ENCODE results near the gene KCNMA1. TPM values are rescaled to one million over a fixed set of nuclear protein-coding genes. Genes with fewer than 3 reads are reported as not detected.

KCNMA1 gene
- total RNA-seq, 2 donors from 2014 or later: 23.2 to 44.5 TPM

DNA sequence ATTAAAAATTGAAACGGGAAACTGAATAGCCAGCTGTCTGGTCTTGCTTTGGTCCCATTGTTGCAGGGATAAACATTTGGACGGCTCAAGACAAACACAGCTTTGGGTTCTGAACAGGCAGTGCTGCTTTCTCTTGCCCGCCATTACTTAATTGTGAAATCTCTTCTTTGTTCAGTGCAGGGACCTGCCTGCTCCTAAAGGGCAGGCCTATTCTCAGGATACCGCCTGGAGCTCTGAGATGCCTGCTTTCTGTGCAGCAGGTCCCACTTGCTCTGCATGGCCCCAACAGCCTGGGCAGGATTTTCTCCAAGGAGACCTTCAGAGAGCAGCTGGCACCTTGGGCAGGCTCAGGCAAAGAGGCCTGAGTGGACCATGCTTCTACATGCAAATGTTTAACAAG, 237.6 kb downstream of the KCNMA1 start:
- TF ChIP-seq, protein P1, sequence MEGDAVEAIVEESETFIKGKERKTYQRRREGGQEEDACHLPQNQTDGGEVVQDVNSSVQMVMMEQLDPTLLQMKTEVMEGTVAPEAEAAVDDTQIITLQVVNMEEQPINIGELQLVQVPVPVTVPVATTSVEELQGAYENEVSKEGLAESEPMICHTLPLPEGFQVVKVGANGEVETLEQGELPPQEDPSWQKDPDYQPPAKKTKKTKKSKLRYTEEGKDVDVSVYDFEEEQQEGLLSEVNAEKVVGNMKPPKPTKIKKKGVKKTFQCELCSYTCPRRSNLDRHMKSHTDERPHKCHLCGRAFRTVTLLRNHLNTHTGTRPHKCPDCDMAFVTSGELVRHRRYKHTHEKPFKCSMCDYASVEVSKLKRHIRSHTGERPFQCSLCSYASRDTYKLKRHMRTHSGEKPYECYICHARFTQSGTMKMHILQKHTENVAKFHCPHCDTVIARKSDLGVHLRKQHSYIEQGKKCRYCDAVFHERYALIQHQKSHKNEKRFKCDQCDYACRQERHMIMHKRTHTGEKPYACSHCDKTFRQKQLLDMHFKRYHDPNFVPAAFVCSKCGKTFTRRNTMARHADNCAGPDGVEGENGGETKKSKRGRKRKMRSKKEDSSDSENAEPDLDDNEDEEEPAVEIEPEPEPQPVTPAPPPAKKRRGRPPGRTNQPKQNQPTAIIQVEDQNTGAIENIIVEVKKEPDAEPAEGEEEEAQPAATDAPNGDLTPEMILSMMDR (IDR thresholded peaks at IDR 0.05): no peak
- Histone ChIP-seq H3K4me3 (no peak overlapping the region), H3K4me1 (no peaks in the 10 kb centered on the region), H3K27ac (no peak overlapping the region), H3K27me3 (no peaks in the 10 kb centered on the region), H3K9me3 (no peaks in the 10 kb centered on the region), H3K36me3 (no peaks in the 10 kb centered on the region), H3K9ac (ENCODE audit: low read depth in 2 of 2, low read length in 2 of 2) (no peak overlapping the region)
- no peak for DNase-seq
- intact Hi-C loops (cut with DNase I): no loop called here

DNA sequence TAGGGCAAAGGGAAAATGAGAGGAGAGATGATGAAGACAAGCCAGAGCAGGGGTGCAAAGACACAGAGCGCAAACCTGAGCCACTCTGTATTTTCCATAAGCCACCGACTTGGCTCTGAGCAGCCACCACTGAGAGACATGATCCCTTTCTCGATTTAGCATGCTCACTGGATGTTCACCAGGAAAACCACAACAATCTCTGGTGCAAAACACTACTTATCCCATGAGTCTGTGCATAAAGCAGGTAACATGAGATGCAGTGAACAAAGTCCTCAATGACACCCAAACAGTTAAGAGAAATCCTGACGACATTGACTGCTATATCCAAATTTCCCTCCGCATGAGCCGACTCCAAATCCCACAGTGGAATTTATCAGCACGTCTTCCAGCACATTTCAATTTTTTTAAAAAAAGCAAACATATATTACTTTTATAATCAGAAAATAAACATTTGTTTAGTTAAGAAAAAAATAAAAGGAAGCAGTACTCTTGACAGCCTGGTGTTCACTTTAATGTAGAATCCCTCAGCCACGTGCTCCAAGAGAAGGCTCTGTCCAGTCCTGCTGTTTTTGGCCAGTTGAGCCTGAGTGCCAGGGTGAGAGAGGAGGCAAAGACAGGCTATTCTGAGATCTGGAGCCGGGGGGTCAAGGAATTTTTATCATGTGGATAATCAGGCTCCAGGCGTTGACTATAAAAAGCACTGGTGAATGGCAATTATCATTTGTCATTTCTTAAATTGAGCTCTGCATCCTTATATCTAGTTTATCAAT, 238.4 kb downstream of the KCNMA1 start:
- Histone ChIP-seq H3K36me3 (no peaks in the 10 kb centered on the region), H3K4me3 (no peak overlapping the region), H3K27ac (no peak overlapping the region), H3K9me3 (no peaks in the 10 kb centered on the region), H3K27me3 (no peaks in the 10 kb centered on the region), H3K9ac (ENCODE audit: low read depth in 2 of 2, low read length in 2 of 2) (no peak overlapping the region), H3K4me1 (no peaks in the 10 kb centered on the region)
- TF ChIP-seq, protein P1 (IDR thresholded peaks at IDR 0.05): no peak
- DNase-seq: no peak
- intact Hi-C loops (cut with DNase I): no loop called here

DNA sequence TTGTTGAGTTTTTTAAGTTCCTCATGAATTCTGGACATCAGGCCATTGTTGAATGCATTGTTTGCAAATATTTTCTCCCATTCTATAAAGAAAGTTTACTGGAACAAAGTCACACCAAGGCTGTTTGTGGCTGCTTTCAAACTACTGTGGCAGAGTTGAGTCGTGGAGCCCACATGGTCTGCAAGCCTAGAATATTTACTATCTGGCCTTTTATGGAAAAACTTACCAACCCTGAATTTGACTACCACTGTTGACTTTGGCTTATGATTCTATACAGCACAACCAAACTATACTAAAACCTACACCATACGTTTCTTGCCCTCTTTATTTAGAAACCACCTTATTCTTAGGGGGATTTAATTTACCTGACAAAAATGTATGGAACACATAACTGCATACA, 239.1 kb downstream of the KCNMA1 start:
- intact Hi-C loops (cut with DNase I): no loop called here
- Histone ChIP-seq H3K27ac (no peak overlapping the region), H3K4me3 (no peak overlapping the region), H3K36me3 (no peaks in the 10 kb centered on the region), H3K9ac (ENCODE audit: low read depth in 2 of 2, low read length in 2 of 2) (no peak overlapping the region), H3K9me3 (no peaks in the 10 kb centered on the region), H3K4me1 (no peaks in the 10 kb centered on the region), H3K27me3 (no peaks in the 10 kb centered on the region)
- no peak for DNase-seq
- TF ChIP-seq, protein P1 (IDR thresholded peaks at IDR 0.05): no peak

DNA sequence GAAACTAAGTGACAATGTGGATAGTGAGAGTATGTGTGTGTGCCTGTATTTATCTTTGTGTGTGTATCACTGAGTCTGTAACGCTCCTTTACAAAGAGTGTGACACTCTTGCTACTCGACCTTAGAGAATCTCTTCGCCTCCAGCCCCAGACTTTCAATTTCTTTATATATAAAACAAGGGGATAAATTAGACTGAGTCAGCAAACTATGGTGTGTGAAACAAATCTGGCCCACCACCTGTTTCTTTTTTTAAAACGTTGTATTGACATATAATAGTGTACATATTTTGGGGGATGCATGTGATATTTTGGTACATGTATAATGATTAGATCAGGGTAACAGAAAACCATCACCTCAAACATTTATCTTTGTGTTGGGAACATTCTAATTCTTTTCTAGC, 240.5 kb downstream of the KCNMA1 start:
- intact Hi-C loops (cut with DNase I): no loop called here
- Histone ChIP-seq H3K27me3 (no peaks in the 10 kb centered on the region), H3K4me3 (no peak overlapping the region), H3K9me3 (no peaks in the 10 kb centered on the region), H3K36me3 (no peaks in the 10 kb centered on the region), H3K4me1 (no peaks in the 10 kb centered on the region), H3K27ac (no peak overlapping the region), H3K9ac (ENCODE audit: low read depth in 2 of 2, low read length in 2 of 2) (no peak overlapping the region)
- DNase-seq: no peak
- TF ChIP-seq, protein P1 (IDR thresholded peaks at IDR 0.05): no peak

DNA sequence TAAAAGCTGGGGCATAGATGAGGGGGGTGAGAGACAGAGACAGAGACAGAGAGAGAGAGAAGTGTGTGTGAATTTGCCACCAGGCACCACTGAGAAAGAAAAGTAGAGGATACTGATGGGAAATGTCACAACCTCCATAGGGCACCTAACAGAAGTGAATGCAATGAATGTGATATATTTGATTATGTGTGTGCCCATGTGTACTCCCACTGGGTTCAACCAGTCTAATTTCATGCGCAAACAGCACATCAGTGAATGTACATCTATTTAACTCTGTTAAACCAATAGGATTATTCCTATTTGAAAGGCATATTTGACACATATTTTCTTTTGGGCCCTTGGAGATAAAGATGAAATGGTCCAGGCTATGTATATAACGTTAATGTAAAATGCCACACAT, 241.3 kb downstream of the KCNMA1 start:
- intact Hi-C loops (cut with DNase I): no loop called here
- Histone ChIP-seq H3K4me1 (no peaks in the 10 kb centered on the region), H3K9me3 (no peaks in the 10 kb centered on the region), H3K9ac (ENCODE audit: low read depth in 2 of 2, low read length in 2 of 2) (no peak overlapping the region), H3K27me3 (no peaks in the 10 kb centered on the region), H3K36me3 (no peaks in the 10 kb centered on the region), H3K27ac (no peak overlapping the region), H3K4me3 (no peak overlapping the region)
- no peak for DNase-seq
- TF ChIP-seq, protein P1 (IDR thresholded peaks at IDR 0.05): no peak
